AG09309 (cell line): ENCODE results near the gene CEP170B.

Source experiments
- DNase-seq: peaks from one replicate; pipeline ENCODE4 v3.0.0-alpha.2; 2010; ENCODE audit warnings: low read depth
- H3K4me3 ChIP-seq: 2 replicates; pipeline ENCODE4 v1.5.1; 2011; ENCODE audit warnings: mild to moderate bottlenecking, low read depth, low read length, moderate library complexity; ENCODE audit not compliant: control insufficient read depth
- TF ChIP-seq, protein P1 (sequence below): IDR thresholded peaks from 2 replicates; pipeline ENCODE4 v1.5.1; 2011; ENCODE audit warnings: mild to moderate bottlenecking, low read depth, low read length, inconsistent platforms; ENCODE audit not compliant: insufficient read depth, control insufficient read depth; ENCODE audit errors: missing control alignments

CEP170B gene

DNA sequence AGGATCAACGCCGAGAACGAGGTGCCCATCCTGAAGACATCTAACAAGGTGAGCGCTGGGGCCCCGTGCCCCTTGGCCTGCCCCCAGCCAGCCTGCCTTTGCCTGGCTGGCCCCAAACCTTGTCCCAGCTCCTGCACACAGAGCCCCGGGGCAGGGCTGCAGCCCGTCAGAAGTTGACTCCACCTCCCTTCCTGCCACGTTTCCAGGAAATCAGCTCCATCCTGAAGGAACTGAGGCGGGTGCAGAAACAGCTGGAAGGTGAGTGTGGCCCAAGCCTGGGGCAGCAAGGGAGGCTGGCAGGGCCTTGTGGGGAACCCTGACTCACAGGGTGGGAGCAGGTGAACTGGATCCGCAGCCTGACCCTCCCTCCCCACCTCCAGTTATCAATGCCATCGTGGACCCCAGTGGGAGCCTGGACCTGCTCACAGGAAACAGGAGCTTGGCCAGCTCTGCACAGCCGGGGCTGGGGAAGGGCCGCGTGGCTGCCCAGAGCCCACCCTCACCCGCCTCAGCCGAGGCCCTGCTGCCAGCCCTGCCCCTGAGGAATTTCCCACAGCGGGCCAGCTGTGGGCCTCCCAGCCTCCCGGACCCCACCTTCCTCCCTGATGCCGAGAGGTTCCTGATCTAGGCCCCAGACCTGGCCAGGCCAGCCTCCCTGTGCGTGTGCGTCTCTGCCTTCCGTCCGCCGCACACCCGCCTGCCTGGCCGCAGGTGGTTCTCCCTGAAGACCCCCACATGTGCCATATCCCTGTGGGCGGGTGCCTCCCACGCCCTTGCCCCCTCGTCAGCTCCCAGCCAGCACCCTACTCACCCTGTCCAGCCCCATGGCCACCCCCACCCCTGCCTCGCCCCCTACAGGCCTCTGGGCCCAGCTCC, 29.5 kb downstream of the CEP170B start:
- TF ChIP-seq, protein P1, sequence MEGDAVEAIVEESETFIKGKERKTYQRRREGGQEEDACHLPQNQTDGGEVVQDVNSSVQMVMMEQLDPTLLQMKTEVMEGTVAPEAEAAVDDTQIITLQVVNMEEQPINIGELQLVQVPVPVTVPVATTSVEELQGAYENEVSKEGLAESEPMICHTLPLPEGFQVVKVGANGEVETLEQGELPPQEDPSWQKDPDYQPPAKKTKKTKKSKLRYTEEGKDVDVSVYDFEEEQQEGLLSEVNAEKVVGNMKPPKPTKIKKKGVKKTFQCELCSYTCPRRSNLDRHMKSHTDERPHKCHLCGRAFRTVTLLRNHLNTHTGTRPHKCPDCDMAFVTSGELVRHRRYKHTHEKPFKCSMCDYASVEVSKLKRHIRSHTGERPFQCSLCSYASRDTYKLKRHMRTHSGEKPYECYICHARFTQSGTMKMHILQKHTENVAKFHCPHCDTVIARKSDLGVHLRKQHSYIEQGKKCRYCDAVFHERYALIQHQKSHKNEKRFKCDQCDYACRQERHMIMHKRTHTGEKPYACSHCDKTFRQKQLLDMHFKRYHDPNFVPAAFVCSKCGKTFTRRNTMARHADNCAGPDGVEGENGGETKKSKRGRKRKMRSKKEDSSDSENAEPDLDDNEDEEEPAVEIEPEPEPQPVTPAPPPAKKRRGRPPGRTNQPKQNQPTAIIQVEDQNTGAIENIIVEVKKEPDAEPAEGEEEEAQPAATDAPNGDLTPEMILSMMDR: no peak
- DNase-seq: no peak

DNA sequence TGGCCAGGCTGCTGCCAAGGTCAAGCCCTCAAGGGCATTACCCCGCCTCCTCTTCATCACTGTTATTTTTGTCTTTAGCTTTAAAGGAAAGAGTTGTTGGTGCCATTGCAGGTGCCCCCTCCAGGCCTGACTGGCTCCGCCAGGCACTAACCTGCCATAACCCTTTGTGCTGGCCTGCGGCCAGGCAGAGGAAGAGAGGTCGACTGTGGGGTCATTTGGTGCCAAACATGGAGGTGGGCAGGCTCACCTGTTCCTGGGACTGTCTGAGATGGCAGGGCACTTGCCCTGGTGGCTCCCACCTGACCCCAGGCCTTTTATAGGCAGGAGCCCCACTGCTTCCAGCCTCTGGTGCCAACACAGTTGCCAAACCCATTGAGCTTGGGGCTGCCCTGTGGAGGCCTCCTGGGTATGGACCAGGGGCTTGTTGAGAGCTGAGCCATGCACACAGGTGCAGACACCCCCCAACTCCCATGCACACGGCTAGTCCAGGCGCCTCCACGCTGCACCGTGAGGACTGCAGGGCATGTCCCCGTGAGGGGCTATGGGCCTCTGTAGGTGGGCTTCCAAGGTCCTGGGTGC, 30.2 kb downstream of the CEP170B start:
- no peak for DNase-seq

More for the DNA sequence above, 29.5 kb downstream of the CEP170B start:
- H3K4me3 ChIP-seq: no peak overlapping the region

DNA sequence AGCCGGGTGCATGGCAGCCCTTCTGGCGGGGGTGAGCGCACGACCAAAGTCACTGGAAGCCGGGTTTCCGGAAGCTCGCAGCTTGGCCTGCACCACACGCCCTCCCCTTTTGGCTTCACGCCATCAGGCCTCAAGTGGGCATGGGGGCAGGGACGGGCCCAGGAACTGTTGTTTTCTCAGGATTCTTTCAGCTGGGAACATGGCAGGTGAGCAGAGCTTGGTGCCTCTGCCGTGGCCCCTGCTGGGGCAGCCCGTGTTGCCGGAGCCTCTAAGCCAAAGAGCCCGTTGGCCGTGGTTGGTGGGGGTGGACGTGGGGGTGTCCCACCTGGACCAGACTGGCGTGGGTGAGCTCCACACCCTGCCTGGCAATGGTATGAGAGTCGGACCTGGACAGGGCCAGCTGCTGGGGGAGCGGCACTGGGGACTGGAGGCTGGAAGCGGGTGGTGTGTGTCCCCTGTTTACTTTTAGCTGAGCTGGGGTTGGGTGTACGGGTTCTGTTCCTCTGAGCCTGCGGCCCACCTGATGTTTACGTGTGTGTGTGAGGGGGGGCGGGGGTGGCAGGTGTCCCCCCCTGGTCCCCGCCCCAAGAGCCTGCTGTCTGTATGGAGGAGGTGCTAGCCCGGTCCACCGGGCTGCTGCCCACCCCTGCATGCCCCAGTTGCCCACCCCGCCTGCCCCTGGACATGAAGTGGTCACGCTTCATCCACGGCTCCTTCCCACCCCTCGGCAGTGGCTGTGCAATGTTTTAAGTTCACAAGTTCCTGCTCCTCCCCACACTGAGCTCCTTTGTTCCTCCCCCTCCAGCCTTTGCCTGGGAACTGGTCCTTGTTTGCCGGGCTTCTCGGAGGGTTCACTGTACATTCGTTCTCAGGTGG, 31.0 kb downstream of the CEP170B start:
- no peak overlapping the region for H3K4me3 ChIP-seq
- TF ChIP-seq, protein P1: no peak
- DNase-seq: no peak

More for the DNA sequence above, 30.2 kb downstream of the CEP170B start:
- no peak overlapping the region for H3K4me3 ChIP-seq
- TF ChIP-seq, protein P1: no peak

DNA sequence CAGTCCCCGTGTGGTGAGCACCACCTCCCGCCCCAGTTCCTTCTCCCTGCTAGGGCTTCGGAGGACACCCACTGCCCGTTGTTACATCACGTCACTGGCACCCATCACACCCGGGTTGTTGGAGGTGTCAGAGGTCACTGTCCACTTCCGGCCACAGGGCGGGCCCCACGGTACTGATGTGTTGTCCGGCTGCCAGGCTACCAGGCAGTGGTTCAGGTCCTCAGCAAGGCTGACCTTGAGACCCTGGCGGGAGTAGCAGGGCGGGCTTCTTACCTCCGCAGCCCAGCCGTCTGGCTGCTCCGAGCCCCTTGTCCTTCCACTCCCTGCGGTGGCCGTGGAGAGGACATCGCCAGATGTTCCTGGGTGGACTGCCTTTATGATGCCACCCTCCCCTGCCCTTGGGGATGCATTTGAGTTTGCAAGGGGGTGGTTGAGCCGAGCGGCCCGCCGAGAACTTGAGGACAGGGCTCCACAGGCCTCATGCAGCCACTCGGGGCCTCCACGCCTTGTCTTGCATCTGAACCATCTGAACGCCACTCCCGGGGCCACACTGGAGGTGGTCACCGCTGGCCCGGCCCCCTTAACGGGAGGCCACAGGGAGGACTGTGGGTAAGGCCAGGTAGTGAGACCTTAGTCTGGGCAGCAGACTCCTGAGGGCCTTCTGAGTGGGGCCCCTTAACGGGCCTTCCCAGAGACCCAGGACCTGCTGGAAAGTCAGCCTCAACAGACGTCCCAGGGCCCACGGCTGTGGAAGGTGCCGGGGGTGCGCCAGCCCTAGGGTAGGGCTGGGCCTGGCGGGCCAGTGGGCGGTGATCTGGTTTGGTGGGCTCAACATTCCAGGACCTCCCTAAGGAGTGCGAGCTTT, 32.5 kb downstream of the CEP170B start:
- no peak overlapping the region for H3K4me3 ChIP-seq
- no peak for DNase-seq
- TF ChIP-seq, protein P1: no peak

DNA sequence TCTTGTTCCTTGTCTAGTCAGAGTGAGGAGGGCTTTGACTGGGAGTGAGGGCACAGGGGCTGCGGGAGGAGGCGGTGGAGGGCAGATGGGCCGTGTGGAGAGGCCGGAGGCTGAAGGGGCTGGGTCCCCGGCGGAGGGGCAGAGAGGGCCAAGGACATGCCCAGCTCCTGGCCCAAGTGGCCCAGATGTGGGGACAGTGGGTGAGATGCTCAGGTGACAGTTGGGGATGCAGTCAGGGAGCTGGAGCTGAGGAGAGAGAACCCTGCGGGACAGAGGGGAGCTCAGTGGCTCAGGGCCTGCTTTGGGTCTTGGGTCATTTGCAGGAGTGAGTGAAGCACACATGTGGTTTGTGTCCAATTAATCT, 33.1 kb downstream of the CEP170B start:
- no peak overlapping the region for H3K4me3 ChIP-seq
- TF ChIP-seq, protein P1: no peak
- DNase-seq: no peak

DNA sequence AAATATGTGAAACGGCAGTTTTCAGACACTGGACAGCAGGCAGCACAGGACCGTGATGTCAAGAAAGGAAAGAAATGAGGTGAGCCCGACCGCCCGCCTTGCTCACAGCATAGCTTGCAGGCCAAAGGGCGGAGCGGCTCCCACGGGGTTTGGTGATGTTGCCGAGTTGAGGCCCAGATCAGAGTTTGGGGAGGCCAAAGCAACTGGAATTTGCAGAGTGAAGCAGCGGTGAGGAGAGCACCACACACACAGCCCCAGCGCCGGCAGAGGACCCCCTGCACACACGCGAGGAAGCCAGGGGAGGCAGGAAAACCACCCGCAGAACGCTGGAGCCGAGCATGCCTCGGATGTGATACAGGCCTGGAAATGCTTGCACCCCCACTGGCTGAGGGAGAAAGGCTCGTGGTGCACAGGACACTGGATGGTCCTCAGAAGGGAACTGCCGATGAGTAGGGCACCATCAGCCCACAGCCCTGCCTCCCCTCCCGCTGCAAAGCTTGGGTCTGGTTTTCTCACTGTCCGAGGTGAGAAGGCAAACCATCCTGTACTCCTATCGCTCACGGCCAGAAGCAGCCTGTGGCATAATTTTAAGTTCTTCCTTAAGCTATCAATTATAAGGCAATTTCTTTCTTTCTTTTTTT, 33.9 kb downstream of the CEP170B start:
- no peak overlapping the region for H3K4me3 ChIP-seq
- TF ChIP-seq, protein P1: no peak
- DNase-seq: no peak
